22Rv1 (cell line): ENCODE measurements around the gene ONECUT3.

Experiments
- ZFX ChIP-seq: fragments of 450-650 bp; IDR thresholded peaks from 2 replicates; pipeline ENCODE4 v1.6.1; 2017; ENCODE audit warnings: antibody characterized with exemption, borderline replicate concordance
- TF ChIP-seq, protein P1 (sequence below): fragments of 450-650 bp; IDR thresholded peaks from 2 replicates; pipeline ENCODE4 v1.5.1; 2017; ENCODE audit warnings: mild to moderate bottlenecking

DNA sequence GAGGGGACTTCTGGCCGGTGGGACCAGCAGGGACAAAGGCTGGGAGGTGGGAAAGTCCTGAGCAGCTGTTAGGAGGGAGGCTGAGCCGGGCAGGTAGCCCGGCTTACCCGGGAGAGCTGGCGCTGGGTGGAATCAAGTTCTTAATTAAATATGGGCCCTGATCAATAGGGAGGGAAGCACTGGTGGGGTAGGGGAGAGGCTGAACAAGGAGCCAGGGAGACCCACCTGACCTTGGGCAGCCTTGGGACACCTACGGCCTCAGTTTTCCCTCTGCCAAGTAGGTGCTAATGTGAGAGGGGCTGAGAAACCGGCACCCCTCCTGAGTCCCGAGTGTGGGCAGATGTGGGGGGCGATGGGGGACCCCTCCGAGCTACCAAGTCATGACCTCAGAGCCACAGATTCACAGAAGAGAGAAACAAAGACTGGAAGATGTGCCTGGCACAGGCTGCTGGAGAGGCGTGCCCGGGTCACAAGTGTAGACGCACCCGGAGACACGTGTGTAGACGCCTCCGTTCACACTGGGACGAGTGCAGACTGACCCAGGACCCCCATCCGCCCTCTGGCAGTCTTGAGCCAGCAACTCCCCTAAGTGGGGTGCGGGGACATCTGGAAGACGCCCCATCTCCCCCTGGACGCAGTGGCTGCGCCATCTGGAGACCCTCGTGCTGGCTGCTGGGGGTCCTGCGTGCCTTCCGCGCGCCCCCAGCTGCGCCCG lies 8.4 kb downstream of the ONECUT3 start:
- TF ChIP-seq, protein P1, sequence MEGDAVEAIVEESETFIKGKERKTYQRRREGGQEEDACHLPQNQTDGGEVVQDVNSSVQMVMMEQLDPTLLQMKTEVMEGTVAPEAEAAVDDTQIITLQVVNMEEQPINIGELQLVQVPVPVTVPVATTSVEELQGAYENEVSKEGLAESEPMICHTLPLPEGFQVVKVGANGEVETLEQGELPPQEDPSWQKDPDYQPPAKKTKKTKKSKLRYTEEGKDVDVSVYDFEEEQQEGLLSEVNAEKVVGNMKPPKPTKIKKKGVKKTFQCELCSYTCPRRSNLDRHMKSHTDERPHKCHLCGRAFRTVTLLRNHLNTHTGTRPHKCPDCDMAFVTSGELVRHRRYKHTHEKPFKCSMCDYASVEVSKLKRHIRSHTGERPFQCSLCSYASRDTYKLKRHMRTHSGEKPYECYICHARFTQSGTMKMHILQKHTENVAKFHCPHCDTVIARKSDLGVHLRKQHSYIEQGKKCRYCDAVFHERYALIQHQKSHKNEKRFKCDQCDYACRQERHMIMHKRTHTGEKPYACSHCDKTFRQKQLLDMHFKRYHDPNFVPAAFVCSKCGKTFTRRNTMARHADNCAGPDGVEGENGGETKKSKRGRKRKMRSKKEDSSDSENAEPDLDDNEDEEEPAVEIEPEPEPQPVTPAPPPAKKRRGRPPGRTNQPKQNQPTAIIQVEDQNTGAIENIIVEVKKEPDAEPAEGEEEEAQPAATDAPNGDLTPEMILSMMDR = no peak
- no peak for TF ChIP-seq ZFX
